SK-N-SH (cell line): ENCODE measurements around the gene COL25A1.

ENCODE experiments used
- CTCF ChIP-seq: fragments of 200-600 bp; sonication (generic); IDR thresholded peaks from 2 replicates; pipeline ENCODE4 v1.6.1; 2017; ENCODE audit warnings: antibody characterized with exemption, mild to moderate bottlenecking, moderate library complexity
- EZH2phosphoT487 ChIP-seq: fragments of 200-600 bp; sonication (generic); IDR thresholded peaks from 2 replicates; pipeline ENCODE4 v1.6.1; 2017; ENCODE audit warnings: low read depth, mixed run types, mild to moderate bottlenecking, antibody characterized with exemption, moderate library complexity, borderline replicate concordance
- GABPA ChIP-seq: IDR thresholded peaks from 2 replicates; pipeline ENCODE4 v1.4.0; 2012; ENCODE audit warnings: low read depth, mild to moderate bottlenecking
- IRF3 ChIP-seq: fragments of 150-350 bp; IDR thresholded peaks from 2 replicates; pipeline ENCODE4 v1.6.1; 2016; ENCODE audit warnings: mild to moderate bottlenecking, low read depth, low read length
- MAX ChIP-seq: IDR thresholded peaks from 2 replicates; pipeline ENCODE4 v1.4.0; 2012; ENCODE audit warnings: low read depth
- POLR2AphosphoS5 ChIP-seq: IDR thresholded peaks from 2 replicates; pipeline ENCODE4 v1.6.1; 2012; ENCODE audit warnings: low read depth, low read length
- RAD21 ChIP-seq: IDR thresholded peaks from 2 replicates; pipeline ENCODE4 v1.6.1; 2012; ENCODE audit warnings: mild to moderate bottlenecking, low read length
- USF1 ChIP-seq: IDR thresholded peaks from 2 replicates; pipeline ENCODE4 v1.4.0; 2012; ENCODE audit warnings: low read depth, borderline replicate concordance
- YY1 ChIP-seq: IDR thresholded peaks from 2 replicates; pipeline ENCODE4 v1.4.0; 2012; ENCODE audit warnings: low read depth, mild to moderate bottlenecking

GRCh38 chr4:109254845-109255244 is 47.6 kb downstream of the COL25A1 start:
- TF ChIP-seq CTCF (no peak), RAD21 (no peak), EZH2phosphoT487 (no peak), MAX (no peak), POLR2AphosphoS5 (no peak), USF1 (no peak), YY1 (no peak), GABPA (no peak), IRF3 (no peak)
